Motor neuron (in vitro differentiated cells): ENCODE measurements around the gene PRKAR2B. TPM values are rescaled to one million over a fixed set of nuclear protein-coding genes. Genes with fewer than 3 reads are reported as not detected.
A peak's percentile ranks its signal among the peaks of the same experiment; 100 is the strongest.

Experiments used
- ATAC-seq, 8 experiments: fragments of 200-7000 bp; cut with Tn5 transposase; replicated peaks in 6 of 8; 2 replicates each; pipeline ENCODE4 v1.8.0; 2021; ENCODE audit warnings: mild to moderate bottlenecking in 8 of 8, moderate library complexity in 8 of 8
- H3K27ac ChIP-seq, 2 donors: fragments of 250-450 bp; sonication (Bioruptor Pico); 2 replicates each; pipeline ENCODE4 v1.9.0; 2021; ENCODE audit warnings: antibody characterized with exemption in 2 of 2, mild to moderate bottlenecking in 2 of 2, moderate library complexity in 1 of 2
- H3K4me1 ChIP-seq, 2 donors: fragments of 250-450 bp; sonication (Bioruptor Pico); replicated peaks in 1 of 2; 2 replicates each; pipeline ENCODE4 v1.6.1; 2021; ENCODE audit warnings: antibody characterized with exemption in 2 of 2, mild to moderate bottlenecking in 2 of 2, moderate library complexity in 1 of 2
- H3K4me3 ChIP-seq, 5 donors: fragments of 250-450 bp; sonication (Bioruptor Pico); 2 replicates each; pipeline ENCODE4 v1.9.0; 2021; ENCODE audit warnings: antibody characterized with exemption in 5 of 5, mild to moderate bottlenecking in 5 of 5, moderate library complexity in 4 of 5
- WGBS, 10 experiments: fragments of 450-650 bp; shearing (Covaris generic); methylation state at CpG; one replicate each; pipeline ENCODE4 v1.0.0; 2022; 5-methylcytosine and 5-hydroxymethylcytosine counted together
- in situ Hi-C, 9 experiments: fragments of 400-800 bp; cut with MboI; loops; one replicate each; pipeline ENCODE4 v1.15.0; 2021; ENCODE audit warnings: low sequenced_read_pairs in 9 of 9, low pct_unique_long_range_greater_than_20kb in 2 of 9; ENCODE audit not compliant: unreplicated experiment in 9 of 9
- total RNA-seq, 8 experiments: library from RNA; unstranded; fragments of 300-600 nt; gene quantifications; 2 replicates each; pipeline versions ENCODE4 v1.2.3 to v1.2.4, GENCODE V29; 2022

Gene PRKAR2B
- total RNA-seq, 8 experiments from 2014 or later: 17.7 to 43.8 (median 33.6) TPM

GRCh38 chr7:107063245-107064120 is 19.0 kb downstream of the PRKAR2B start:
- peaks cover 0 to 2% of the 10 kb centered on the region in 2 donors for H3K4me1 ChIP-seq
- ATAC-seq: no peak
- WGBS, 10 experiments: 48 to 100% (median 88%) methylated on average over 3 to 8 of the region's 8 CpGs
- H3K27ac ChIP-seq: no peak overlapping the region
- no peak overlapping the region for H3K4me3 ChIP-seq
- in situ Hi-C loops: no loop called here

- in situ Hi-C loops: no loop called here
- WGBS, 10 experiments: 68 to 96% (median 84%) methylated on average over 4 to 7 of the region's 7 CpGs
- ATAC-seq: no peak
- Histone ChIP-seq H3K4me3 (no peak overlapping the region), H3K27ac (no peak overlapping the region), H3K4me1 (peaks cover 0 to 2% of the 10 kb centered on the region in 2 donors)
These were observed 19.8 kb downstream of the PRKAR2B start for GRCh38 chr7:107064255-107064654.

- in situ Hi-C loops: no loop called here
- WGBS, 10 experiments: 53 to 100% (median 85%) methylated on average over 1 to 4 of the region's 4 CpGs; no CpG with 5 or more reads in 1 of the 10 experiments
- no peak for ATAC-seq
- peaks cover 0 to 9% of the 10 kb centered on the region in 2 donors for H3K4me1 ChIP-seq
- H3K4me3 ChIP-seq: no peak overlapping the region
- H3K27ac ChIP-seq: no peak overlapping the region
These were observed 21.4 kb downstream of the PRKAR2B start for GRCh38 chr7:107065929-107066247.

- ATAC-seq: peak in 3 of 8 experiments; percentile 38 to 59 (median 43)
- Histone ChIP-seq H3K4me1 (peaks cover 0 to 9% of the 10 kb centered on the region in 2 donors), H3K27ac (no peak overlapping the region), H3K4me3 (no peak overlapping the region)
- in situ Hi-C loops: no loop called here
- WGBS, 10 experiments: 24 to 59% (median 35%) methylated on average over 3 of the region's 3 CpGs; no CpG with 5 or more reads in 3 of the 10 experiments
These were observed 23.7 kb downstream of the PRKAR2B start for GRCh38 chr7:107068156-107068555.

GRCh38 chr7:107069457-107069856 is 25.0 kb downstream of the PRKAR2B start:
- peak in 2 of 8 experiments; percentile 38 to 40 for ATAC-seq
- WGBS, 10 experiments: 63 to 100% (median 84%) methylated on average over 1 to 4 of the region's 4 CpGs; no CpG with 5 or more reads in 2 of the 10 experiments
- in situ Hi-C loops: no loop called here
- Histone ChIP-seq H3K27ac (no peak overlapping the region), H3K4me1 (peaks cover 0 to 9% of the 10 kb centered on the region in 2 donors), H3K4me3 (no peak overlapping the region)

GRCh38 chr7:107070710-107071109 is 26.2 kb downstream of the PRKAR2B start:
- no peak for ATAC-seq
- in situ Hi-C loops: no loop called here
- Histone ChIP-seq H3K4me1 (peaks cover 0 to 9% of the 10 kb centered on the region in 2 donors), H3K4me3 (no peak overlapping the region), H3K27ac (no peak overlapping the region)
- WGBS, 10 experiments: 0 to 71% (median 59%) methylated on average over 1 to 2 of the region's 2 CpGs; no CpG with 5 or more reads in 2 of the 10 experiments

GRCh38 chr7:107071129-107071528 is 26.6 kb downstream of the PRKAR2B start:
- in situ Hi-C loops: no loop called here
- Histone ChIP-seq H3K4me3 (no peak overlapping the region), H3K4me1 (peaks cover 0 to 9% of the 10 kb centered on the region in 2 donors), H3K27ac (no peak overlapping the region)
- no peak for ATAC-seq
- 56 to 100% (median 94%) methylated on average over 2 to 3 of the region's 3 CpGs for WGBS, 10 experiments

- peaks cover 0 to 9% of the 10 kb centered on the region in 2 donors for H3K4me1 ChIP-seq
- ATAC-seq: no peak
- no peak overlapping the region for H3K4me3 ChIP-seq
- in situ Hi-C loops: no loop called here
- no peak overlapping the region for H3K27ac ChIP-seq
- 60 to 100% (median 100%) methylated on average over 1 of the region's 1 CpG; no CpG with 5 or more reads in 1 of the 10 experiments for WGBS, 10 experiments
These were observed 27.6 kb downstream of the PRKAR2B start for GRCh38 chr7:107072133-107072532.

- H3K4me3 ChIP-seq: no peak overlapping the region
- no peak for ATAC-seq
- in situ Hi-C loops: no loop called here
- no peak overlapping the region for H3K27ac ChIP-seq
- WGBS, 10 experiments: 64 to 100% (median 95%) methylated on average over 1 to 6 of the region's 6 CpGs
- no peaks in the 10 kb centered on the region for H3K4me1 ChIP-seq
These were observed 31.5 kb downstream of the PRKAR2B start for GRCh38 chr7:107075863-107076574.

- in situ Hi-C loops: no loop called here
- Histone ChIP-seq H3K4me3 (no peak overlapping the region), H3K27ac (no peak overlapping the region), H3K4me1 (no peaks in the 10 kb centered on the region)
- ATAC-seq: no peak
- 80 to 100% (median 90%) methylated on average over 1 to 8 of the region's 8 CpGs for WGBS, 10 experiments
These were observed 32.5 kb downstream of the PRKAR2B start for GRCh38 chr7:107076781-107077698.

- WGBS, 10 experiments: 57 to 100% (median 92%) methylated on average over 1 to 10 of the region's 10 CpGs; no CpG with 5 or more reads in 1 of the 10 experiments
- no peak overlapping the region for H3K4me3 ChIP-seq
- no peak for ATAC-seq
- in situ Hi-C loops: no loop called here
- no peak overlapping the region for H3K27ac ChIP-seq
- H3K4me1 ChIP-seq: no peaks in the 10 kb centered on the region
These were observed 33.4 kb downstream of the PRKAR2B start for GRCh38 chr7:107077699-107078516.

- peak in 3 of 8 experiments; percentile 18 to 70 (median 60) for ATAC-seq
- 60 to 100% (median 92%) methylated on average over 1 to 2 of the region's 2 CpGs; no CpG with 5 or more reads in 4 of the 10 experiments for WGBS, 10 experiments
- in situ Hi-C loops: no loop called here
- no peak overlapping the region for H3K4me3 ChIP-seq
- H3K4me1 ChIP-seq: no peaks in the 10 kb centered on the region
- H3K27ac ChIP-seq: no peak overlapping the region
These were observed 34.0 kb downstream of the PRKAR2B start for GRCh38 chr7:107078517-107078966.
